HEK293 (cell line): ENCODE results near the gene TMEM150A.
A peak's percentile ranks its signal among the peaks of the same experiment; 100 is the strongest.

Source experiments
- GLIS2 ChIP-seq: fragments of 450-650 bp; formaldehyde crosslinking; IDR thresholded peaks from 2 replicates; pipeline ENCODE4 v1.5.1; 2016; ENCODE audit warnings: missing biosample characterization, missing genetic modification characterization
- IKZF3 ChIP-seq: fragments of 450-650 bp; IDR thresholded peaks from 2 replicates; pipeline ENCODE4 v1.5.0; 2018; ENCODE audit warnings: missing biosample characterization, mild to moderate bottlenecking, missing genetic modification characterization, moderate library complexity
- INSM2 ChIP-seq: fragments of 450-650 bp; formaldehyde crosslinking; IDR thresholded peaks from 2 replicates; pipeline ENCODE4 v1.5.1; 2016; ENCODE audit warnings: missing biosample characterization, missing genetic modification characterization
- KLF16 ChIP-seq: fragments of 450-650 bp; formaldehyde crosslinking; IDR thresholded peaks from 2 replicates; pipeline ENCODE4 v1.5.1; 2017; ENCODE audit warnings: missing biosample characterization, missing genetic modification characterization
- KLF7 ChIP-seq: fragments of 450-650 bp; formaldehyde crosslinking; IDR thresholded peaks from 2 replicates; pipeline ENCODE4 v1.5.1; 2016; ENCODE audit warnings: missing biosample characterization, missing genetic modification characterization, borderline replicate concordance
- KLF9 ChIP-seq: fragments of 450-650 bp; formaldehyde crosslinking; IDR thresholded peaks from 2 replicates; pipeline ENCODE4 v1.5.1; 2016; ENCODE audit warnings: missing biosample characterization, missing genetic modification characterization, low read depth
- MZF1 ChIP-seq: fragments of 450-650 bp; formaldehyde crosslinking; IDR thresholded peaks from 2 replicates; pipeline ENCODE4 v1.5.1; 2017; ENCODE audit warnings: missing biosample characterization, missing genetic modification characterization, borderline replicate concordance
- PRDM2 ChIP-seq: fragments of 450-650 bp; formaldehyde crosslinking; IDR thresholded peaks from 2 replicates; pipeline ENCODE4 v1.5.1; 2016; ENCODE audit warnings: missing biosample characterization, missing genetic modification characterization, borderline replicate concordance
- RBAK ChIP-seq: fragments of 450-650 bp; formaldehyde crosslinking; IDR thresholded peaks from 2 replicates; pipeline ENCODE4 v1.5.1; 2016; ENCODE audit warnings: missing biosample characterization, missing genetic modification characterization
- ZBTB1 ChIP-seq: fragments of 450-650 bp; formaldehyde crosslinking; IDR thresholded peaks from 2 replicates; pipeline ENCODE4 v1.5.1; 2016; ENCODE audit warnings: missing biosample characterization, missing genetic modification characterization
- ZBTB49 ChIP-seq: fragments of 450-650 bp; formaldehyde crosslinking; IDR thresholded peaks from 2 replicates; pipeline ENCODE4 v1.5.1; 2016; ENCODE audit warnings: missing biosample characterization, missing genetic modification characterization, low read depth
- ZFP41 ChIP-seq: fragments of 450-650 bp; formaldehyde crosslinking; IDR thresholded peaks from 2 replicates; pipeline ENCODE4 v1.5.1; 2016; ENCODE audit warnings: missing biosample characterization, missing genetic modification characterization, borderline replicate concordance
- ZNF138 ChIP-seq: fragments of 450-650 bp; formaldehyde crosslinking; IDR thresholded peaks from 2 replicates; pipeline ENCODE4 v1.5.1; 2016; ENCODE audit warnings: missing biosample characterization, missing genetic modification characterization, borderline replicate concordance
- ZNF140 ChIP-seq: fragments of 450-650 bp; formaldehyde crosslinking; IDR thresholded peaks from 2 replicates; pipeline ENCODE4 v1.5.1; 2016; ENCODE audit warnings: missing biosample characterization, missing genetic modification characterization
- ZNF16 ChIP-seq: fragments of 450-650 bp; formaldehyde crosslinking; IDR thresholded peaks from 2 replicates; pipeline ENCODE4 v1.5.1; 2016; ENCODE audit warnings: low read depth, missing biosample characterization, missing genetic modification characterization
- ZNF239 ChIP-seq: fragments of 450-650 bp; formaldehyde crosslinking; IDR thresholded peaks from 2 replicates; pipeline ENCODE4 v1.5.1; 2016; ENCODE audit warnings: missing biosample characterization, missing genetic modification characterization
- ZNF248 ChIP-seq: fragments of 450-650 bp; formaldehyde crosslinking; IDR thresholded peaks from 2 replicates; pipeline ENCODE4 v1.5.1; 2017; ENCODE audit warnings: missing biosample characterization, missing genetic modification characterization
- ZNF292 ChIP-seq: fragments of 450-650 bp; formaldehyde crosslinking; IDR thresholded peaks from 2 replicates; pipeline ENCODE4 v1.5.1; 2016; ENCODE audit warnings: low read depth, missing biosample characterization, missing genetic modification characterization, borderline replicate concordance
- ZNF324 ChIP-seq: fragments of 450-650 bp; formaldehyde crosslinking; IDR thresholded peaks from 2 replicates; pipeline ENCODE4 v1.5.1; 2016; ENCODE audit warnings: missing biosample characterization, missing genetic modification characterization
- ZNF341 ChIP-seq: fragments of 450-650 bp; formaldehyde crosslinking; IDR thresholded peaks from 2 replicates; pipeline ENCODE4; 2016; ENCODE audit warnings: low read depth, missing biosample characterization, missing genetic modification characterization
- ZNF398 ChIP-seq: fragments of 450-650 bp; formaldehyde crosslinking; IDR thresholded peaks from 2 replicates; pipeline ENCODE4 v1.5.1; 2017; ENCODE audit warnings: missing biosample characterization, missing genetic modification characterization
- ZNF48 ChIP-seq: fragments of 450-650 bp; formaldehyde crosslinking; IDR thresholded peaks from 2 replicates; pipeline ENCODE4 v1.5.1; 2016; ENCODE audit warnings: missing biosample characterization, missing genetic modification characterization
- ZNF660 ChIP-seq: fragments of 450-650 bp; IDR thresholded peaks from 2 replicates; pipeline ENCODE4 v1.5.1; 2018; ENCODE audit warnings: missing biosample characterization, mild to moderate bottlenecking, missing genetic modification characterization
- ZNF707 ChIP-seq: fragments of 450-650 bp; formaldehyde crosslinking; IDR thresholded peaks from 2 replicates; pipeline ENCODE4 v1.5.1; 2016; ENCODE audit warnings: missing biosample characterization, missing genetic modification characterization
- ZNF777 ChIP-seq: fragments of 450-650 bp; formaldehyde crosslinking; IDR thresholded peaks from 2 replicates; pipeline ENCODE4 v1.5.1; 2017; ENCODE audit warnings: missing biosample characterization, missing genetic modification characterization, borderline replicate concordance
- ZNF843 ChIP-seq: fragments of 450-650 bp; formaldehyde crosslinking; IDR thresholded peaks from 2 replicates; pipeline ENCODE4 v1.5.1; 2016; ENCODE audit warnings: missing biosample characterization, missing genetic modification characterization
- ZSCAN30 ChIP-seq: fragments of 450-650 bp; IDR thresholded peaks from 2 replicates; pipeline ENCODE4 v1.5.1; 2018; ENCODE audit warnings: missing biosample characterization, mild to moderate bottlenecking, missing genetic modification characterization, moderate library complexity
- ZXDB ChIP-seq: fragments of 450-650 bp; formaldehyde crosslinking; IDR thresholded peaks from 2 replicates; pipeline ENCODE4 v1.5.1; 2016; ENCODE audit warnings: missing biosample characterization, missing genetic modification characterization

The TMEM150A gene

GRCh38 chr2:85602476-85603234, at the start of gene TMEM150A (continued):
- no peak for TF ChIP-seq IKZF3
- no peak for TF ChIP-seq ZNF292 (tag by site-specific recombination)
- TF ChIP-seq ZNF248: no peak
- TF ChIP-seq PRDM2 (tag by site-specific recombination): no peak
- TF ChIP-seq ZNF324: no peak
- 0 out of 2 replicates have a peak, but pooled peaks have one; percentile 35 for TF ChIP-seq KLF7
- TF ChIP-seq ZFP41 (tag by site-specific recombination): no peak
- TF ChIP-seq ZNF660 (tag by site-specific recombination): peak; percentile 80; the same call in 1 of the 2 replicates
- no peak for TF ChIP-seq ZNF239 (tag by site-specific recombination)
- TF ChIP-seq ZBTB1 (tag by site-specific recombination): no peak
- no peak for TF ChIP-seq MZF1 (tag by site-specific recombination)
- TF ChIP-seq ZNF398 (tag by site-specific recombination): no peak
- TF ChIP-seq ZNF707 (tag by site-specific recombination): no peak
- TF ChIP-seq ZSCAN30 (tag by site-specific recombination): peak; percentile 76
- no peak for TF ChIP-seq ZNF16 (tag by site-specific recombination)
- no peak for TF ChIP-seq ZNF48 (tag by site-specific recombination)
- TF ChIP-seq ZNF140 (tag by site-specific recombination): no peak
- TF ChIP-seq ZNF341 (tag by site-specific recombination): no peak
- no peak for TF ChIP-seq RBAK
- TF ChIP-seq KLF9 (tag by site-specific recombination): peak; percentile 72
- no peak for TF ChIP-seq INSM2 (tag by site-specific recombination)
- TF ChIP-seq ZNF843 (tag by site-specific recombination): no peak
- peak; percentile 51 for TF ChIP-seq GLIS2 (tag by site-specific recombination)
- no peak; the same call in none of the 2 replicates for TF ChIP-seq KLF16
- TF ChIP-seq ZXDB (tag by site-specific recombination): peak; percentile 31; the same call in 1 of the 2 replicates
- no peak for TF ChIP-seq ZNF138 (tag by site-specific recombination)
- no peak for TF ChIP-seq ZNF777 (tag by site-specific recombination)
- TF ChIP-seq ZBTB49 (tag by site-specific recombination): no peak
